RWPE2 (cell line): ENCODE data around the gene RELN.

Source experiments
- ATAC-seq: fragments of 200-7000 bp; cut with Tn5 transposase; 3 replicates; pipeline ENCODE4 v1.9.1; 2021; ENCODE audit warnings: low read depth
- DNase-seq: peaks from one replicate; pipeline ENCODE4 v3.0.0-alpha.2; 2020; ENCODE audit warnings: low spot score
- H3K27ac ChIP-seq: fragments of 450-650 bp; 2 replicates; pipeline ENCODE4 v1.5.1; 2017; ENCODE audit warnings: mild to moderate bottlenecking; ENCODE audit not compliant: poor library complexity, severe bottlenecking
- H3K27me3 ChIP-seq: fragments of 250-450 bp; sonication (Bioruptor Pico); 2 replicates; pipeline ENCODE4 v1.5.1; 2021; ENCODE audit warnings: mild to moderate bottlenecking, moderate library complexity; ENCODE audit not compliant: insufficient read depth, poor library complexity, severe bottlenecking
- H3K36me3 ChIP-seq: fragments of 250-450 bp; sonication (Bioruptor Pico); 2 replicates; pipeline ENCODE4 v1.5.1; 2020; ENCODE audit warnings: low read depth, mild to moderate bottlenecking, moderate library complexity
- H3K4me1 ChIP-seq: fragments of 250-450 bp; sonication (Bioruptor Pico); 2 replicates; pipeline ENCODE4 v1.5.1; 2021; ENCODE audit warnings: mild to moderate bottlenecking, moderate library complexity; ENCODE audit not compliant: insufficient read depth, poor library complexity, severe bottlenecking
- H3K4me3 ChIP-seq: fragments of 250-450 bp; sonication (Bioruptor Pico); 2 replicates; pipeline ENCODE4 v1.5.1; 2021; ENCODE audit warnings: mild to moderate bottlenecking, moderate library complexity; ENCODE audit not compliant: severe bottlenecking
- H3K9me3 ChIP-seq: fragments of 250-450 bp; sonication (Bioruptor Pico); 2 replicates; pipeline ENCODE4 v1.5.1; 2021; ENCODE audit warnings: mild to moderate bottlenecking, moderate library complexity; ENCODE audit not compliant: severe bottlenecking
- TF ChIP-seq, protein P1 (sequence below): fragments of 450-650 bp; IDR thresholded peaks from one replicate; pipeline ENCODE4 v1.5.1; 2017; ENCODE audit warnings: mild to moderate bottlenecking, moderate library complexity; ENCODE audit not compliant: poor library complexity, severe bottlenecking

The RELN gene

GRCh38 chr7:103705542-103705941 lies 283.9 kb downstream of the RELN start:
- Histone ChIP-seq H3K27ac (no peak overlapping the region), H3K4me3 (no peak overlapping the region), H3K9me3 (no peaks in the 10 kb centered on the region), H3K27me3 (no peaks in the 10 kb centered on the region), H3K36me3 (no peaks in the 10 kb centered on the region), H3K4me1 (peaks cover 3% of the 10 kb centered on the region)
- TF ChIP-seq, protein P1, sequence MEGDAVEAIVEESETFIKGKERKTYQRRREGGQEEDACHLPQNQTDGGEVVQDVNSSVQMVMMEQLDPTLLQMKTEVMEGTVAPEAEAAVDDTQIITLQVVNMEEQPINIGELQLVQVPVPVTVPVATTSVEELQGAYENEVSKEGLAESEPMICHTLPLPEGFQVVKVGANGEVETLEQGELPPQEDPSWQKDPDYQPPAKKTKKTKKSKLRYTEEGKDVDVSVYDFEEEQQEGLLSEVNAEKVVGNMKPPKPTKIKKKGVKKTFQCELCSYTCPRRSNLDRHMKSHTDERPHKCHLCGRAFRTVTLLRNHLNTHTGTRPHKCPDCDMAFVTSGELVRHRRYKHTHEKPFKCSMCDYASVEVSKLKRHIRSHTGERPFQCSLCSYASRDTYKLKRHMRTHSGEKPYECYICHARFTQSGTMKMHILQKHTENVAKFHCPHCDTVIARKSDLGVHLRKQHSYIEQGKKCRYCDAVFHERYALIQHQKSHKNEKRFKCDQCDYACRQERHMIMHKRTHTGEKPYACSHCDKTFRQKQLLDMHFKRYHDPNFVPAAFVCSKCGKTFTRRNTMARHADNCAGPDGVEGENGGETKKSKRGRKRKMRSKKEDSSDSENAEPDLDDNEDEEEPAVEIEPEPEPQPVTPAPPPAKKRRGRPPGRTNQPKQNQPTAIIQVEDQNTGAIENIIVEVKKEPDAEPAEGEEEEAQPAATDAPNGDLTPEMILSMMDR = no peak
- ATAC-seq (no peak), DNase-seq (no peak)

GRCh38 chr7:103704701-103705100 lies 284.8 kb downstream of the RELN start:
- ATAC-seq (no peak), DNase-seq (no peak)
- Histone ChIP-seq H3K36me3 (no peaks in the 10 kb centered on the region), H3K4me1 (no peaks in the 10 kb centered on the region), H3K9me3 (no peaks in the 10 kb centered on the region), H3K4me3 (no peak overlapping the region), H3K27ac (no peak overlapping the region), H3K27me3 (no peaks in the 10 kb centered on the region)
- TF ChIP-seq, protein P1 = no peak

- Histone ChIP-seq H3K9me3 (no peaks in the 10 kb centered on the region), H3K4me1 (no peaks in the 10 kb centered on the region), H3K27me3 (no peaks in the 10 kb centered on the region), H3K36me3 (no peaks in the 10 kb centered on the region), H3K27ac (no peak overlapping the region), H3K4me3 (no peak overlapping the region)
- DNase-seq = no peak
- ATAC-seq = no peak
- TF ChIP-seq, protein P1 = no peak
Observed at GRCh38 chr7:103702982-103703381, 286.5 kb downstream of the RELN start.

GRCh38 chr7:103702454-103702853 lies 287.0 kb downstream of the RELN start:
- no peak for ATAC-seq
- no peak for DNase-seq
- TF ChIP-seq, protein P1 = no peak
- H3K4me3 ChIP-seq = no peak overlapping the region
- no peak overlapping the region for H3K27ac ChIP-seq
- no peaks in the 10 kb centered on the region for H3K4me1 ChIP-seq
- no peaks in the 10 kb centered on the region for H3K27me3 ChIP-seq
- no peaks in the 10 kb centered on the region for H3K36me3 ChIP-seq
- no peaks in the 10 kb centered on the region for H3K9me3 ChIP-seq

GRCh38 chr7:103699032-103699431 lies 290.4 kb downstream of the RELN start:
- Histone ChIP-seq H3K36me3 (no peaks in the 10 kb centered on the region), H3K4me1 (no peaks in the 10 kb centered on the region), H3K27ac (no peak overlapping the region), H3K4me3 (no peak overlapping the region), H3K9me3 (no peaks in the 10 kb centered on the region), H3K27me3 (no peaks in the 10 kb centered on the region)
- ATAC-seq (no peak), DNase-seq (no peak)
- TF ChIP-seq, protein P1 = no peak
